HG02885 (cell line): ENCODE measurements around the gene BMS1.
"Not testable (repeated sequence)": the region's sequence is repeated elsewhere in the genome, so short reads cannot be mapped to it uniquely, and the experiment has no call there.

ENCODE experiments used
- ATAC-seq: cut with Tn5 transposase; IDR thresholded peaks from one replicate; pipeline ENCODE4 v1.9.1; 2021; ENCODE audit warnings: mild to moderate bottlenecking; ENCODE audit not compliant: unreplicated experiment, poor library complexity

BMS1 gene

GRCh38 chr10:42864575-42864974, 82.0 kb downstream of the BMS1 start:
- no peak for ATAC-seq

GRCh38 chr10:42865716-42866114, 83.1 kb downstream of the BMS1 start:
- no peak for ATAC-seq

GRCh38 chr10:42866115-42866995, 83.8 kb downstream of the BMS1 start:
- ATAC-seq = no peak

DNA sequence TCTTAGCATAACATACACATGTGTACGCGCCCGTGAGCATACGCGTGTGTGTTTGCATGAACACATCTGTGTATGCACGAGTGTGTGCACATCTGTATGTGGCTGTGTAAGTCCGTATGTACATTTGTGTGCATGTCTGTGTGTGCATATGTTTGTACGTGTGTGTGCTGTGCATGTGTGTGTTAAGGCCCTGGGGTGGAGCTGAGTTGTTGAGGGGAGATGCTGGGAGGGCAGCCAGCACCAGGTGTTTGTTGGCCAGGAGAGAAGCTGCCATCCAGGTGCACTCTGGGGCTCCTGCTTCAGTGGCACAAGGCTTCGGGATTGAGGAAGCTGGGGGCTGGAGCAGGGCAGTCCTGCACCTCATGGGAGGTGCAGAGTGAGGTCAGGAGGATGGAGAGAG, 85.0 kb downstream of the BMS1 start:
- no peak for ATAC-seq

DNA sequence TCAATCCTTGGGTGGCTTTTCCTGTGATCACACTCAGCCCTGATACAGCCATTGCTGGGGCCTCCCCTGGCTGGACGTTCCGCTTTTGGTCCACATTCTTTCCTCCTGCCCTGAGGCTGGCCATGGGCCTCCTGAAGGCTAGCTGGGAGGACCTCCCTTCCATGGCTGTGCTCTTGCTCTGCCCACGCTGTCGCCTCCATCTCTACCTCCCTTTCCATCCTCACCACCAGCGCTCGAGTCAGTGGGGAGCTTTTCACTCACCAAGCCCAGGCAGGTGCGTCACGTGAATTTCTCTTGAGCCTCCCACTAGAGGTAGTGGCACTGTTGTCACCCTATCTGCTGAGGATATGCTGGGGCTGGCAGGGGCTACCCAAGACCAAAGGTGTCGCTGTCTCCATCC, 85.9 kb downstream of the BMS1 start:
- no peak for ATAC-seq

DNA sequence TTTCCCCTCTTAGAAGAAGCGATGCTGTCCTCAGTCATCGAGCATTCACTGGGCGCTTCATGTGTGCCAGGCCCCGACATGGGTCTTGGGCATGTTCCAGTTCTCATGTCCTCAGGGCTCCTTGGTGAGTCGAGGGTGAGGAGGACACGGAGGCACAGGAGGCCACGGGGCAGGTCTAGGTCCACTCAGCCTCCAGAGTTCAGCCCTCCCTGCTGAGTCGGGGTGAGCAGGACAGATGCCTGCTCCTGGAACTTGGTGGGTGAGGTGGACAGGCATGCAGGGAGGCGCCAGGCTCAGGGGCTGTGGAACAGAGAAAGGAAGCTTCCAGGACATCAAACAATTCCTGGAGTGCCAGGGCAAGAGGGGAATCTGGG, 87.4 kb downstream of the BMS1 start:
- ATAC-seq = no peak

GRCh38 chr10:42871138-42871641, 88.6 kb downstream of the BMS1 start:
- ATAC-seq = not testable (repeated sequence)

DNA sequence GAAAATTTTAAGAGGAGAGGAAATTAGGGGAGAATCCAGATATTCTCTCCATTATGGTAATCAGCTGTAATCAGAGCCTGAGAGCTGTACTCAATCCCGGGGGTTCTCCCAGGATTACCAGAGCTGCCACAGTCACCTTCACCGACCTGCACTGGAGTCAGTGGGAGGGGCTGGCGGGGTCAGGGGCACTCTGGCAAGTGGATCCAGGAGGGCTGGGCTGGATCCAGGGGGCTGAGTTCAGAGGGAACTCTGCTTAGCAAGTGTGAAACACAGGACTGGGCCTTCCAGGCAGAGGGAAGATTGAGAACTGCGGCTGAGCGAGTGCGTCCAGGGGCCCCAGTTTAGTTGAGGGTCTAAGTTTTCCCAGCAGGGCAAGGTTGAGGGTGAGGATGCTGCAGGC, 89.2 kb downstream of the BMS1 start:
- no peak for ATAC-seq

DNA sequence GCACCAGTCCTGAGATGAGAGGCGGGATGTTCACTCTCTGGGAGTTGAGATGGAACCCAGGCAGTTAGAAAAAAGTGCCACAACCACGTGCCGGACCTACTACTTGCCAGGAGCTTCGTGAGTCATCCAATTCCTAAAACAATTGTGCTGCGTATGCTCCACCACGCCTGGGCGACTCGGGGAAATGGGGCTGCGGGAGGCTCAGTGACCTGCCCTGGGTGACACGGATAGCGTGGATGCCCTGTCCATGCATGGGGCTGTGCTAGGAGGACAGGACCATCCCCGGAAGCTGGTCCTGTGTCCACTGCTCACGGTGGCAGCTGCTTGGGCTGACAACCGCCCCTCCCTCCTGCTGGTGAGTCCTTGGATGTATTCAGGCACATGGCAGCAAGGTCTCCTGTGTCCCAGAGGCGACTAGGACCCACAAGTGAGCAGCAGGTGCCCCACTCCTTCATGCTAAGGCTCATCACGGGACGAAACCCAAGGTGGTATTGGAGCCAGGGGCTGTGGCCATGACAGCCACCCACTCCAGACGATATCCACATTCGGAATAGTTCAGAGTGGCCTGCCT, 90.4 kb downstream of the BMS1 start:
- no peak for ATAC-seq

DNA sequence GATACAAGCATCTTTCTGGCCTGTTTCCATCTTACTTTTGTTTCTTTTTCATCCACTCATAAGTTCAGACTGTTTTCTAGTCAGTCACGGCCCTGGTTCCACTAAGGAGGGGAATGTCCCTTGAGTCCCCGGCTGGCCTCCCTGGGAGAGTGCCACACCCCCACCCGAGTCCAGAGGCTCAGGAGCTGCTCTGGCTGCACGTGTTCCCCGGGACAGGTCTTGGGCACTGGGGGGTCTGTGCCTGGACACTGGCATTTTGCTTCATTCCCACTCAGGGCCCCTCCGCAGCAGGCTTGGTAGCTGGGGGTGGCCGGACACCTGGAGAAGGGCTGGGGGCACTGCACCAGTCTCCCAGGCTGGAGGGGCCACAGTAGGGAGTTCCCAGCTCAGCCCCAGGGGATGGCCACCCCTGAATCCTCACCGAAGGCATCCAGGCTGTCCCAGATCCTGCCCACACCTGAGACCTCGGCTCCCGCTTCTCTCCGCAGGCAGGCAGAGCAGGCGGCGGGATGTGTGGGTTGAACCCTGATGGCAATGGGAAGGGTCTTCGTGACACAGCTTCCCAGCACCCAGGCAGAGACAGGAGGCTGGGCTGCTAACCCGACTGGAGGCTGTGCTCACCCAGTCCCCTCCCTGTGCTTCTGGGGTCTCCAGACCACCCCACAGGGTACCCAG, 92.3 kb downstream of the BMS1 start:
- ATAC-seq = no peak

DNA sequence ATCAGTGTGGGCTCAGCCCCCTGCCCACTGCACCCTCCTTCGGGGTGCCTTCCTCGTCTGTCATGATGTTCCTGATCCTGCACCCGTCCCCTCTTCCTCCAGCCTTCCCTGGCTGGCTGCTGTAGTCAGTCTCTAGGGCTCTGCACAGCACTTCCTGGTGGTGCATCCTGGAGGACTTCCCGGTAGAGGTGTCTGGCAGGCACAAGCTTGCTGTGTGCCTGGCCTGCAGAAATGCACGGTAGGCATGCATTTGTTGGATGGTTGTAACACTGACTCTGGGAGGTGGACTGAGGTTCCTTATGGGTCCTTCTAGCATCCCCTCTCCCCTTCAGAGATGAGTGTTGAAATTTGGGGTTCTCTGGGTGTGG, 92.8 kb downstream of the BMS1 start:
- ATAC-seq = no peak

DNA sequence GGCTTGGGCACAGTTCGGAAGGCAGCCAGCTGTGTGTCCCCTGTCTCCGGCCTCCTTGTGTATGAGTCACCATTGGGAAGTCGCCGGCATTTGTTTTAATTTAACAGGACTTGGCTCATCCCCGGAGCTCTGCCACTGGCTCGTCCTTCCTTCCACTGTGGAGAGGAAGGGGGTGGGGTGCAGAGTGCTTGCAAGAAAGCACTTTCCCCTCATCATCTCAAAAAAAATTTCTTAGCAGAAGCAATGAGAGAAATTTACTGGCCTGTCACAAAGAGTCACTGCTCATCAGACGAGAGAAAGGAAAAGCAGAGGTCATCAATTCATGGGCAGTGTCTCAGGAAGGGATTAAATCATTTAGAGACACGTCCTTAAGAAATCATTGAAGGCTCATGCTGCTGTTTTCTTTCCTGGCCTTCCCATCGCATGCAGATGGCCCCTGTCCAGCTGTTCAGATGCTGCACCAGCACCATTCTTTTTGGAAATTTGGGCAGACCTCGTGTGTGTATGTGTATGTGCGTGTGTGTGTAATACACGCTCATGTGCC, 93.3 kb downstream of the BMS1 start:
- ATAC-seq = no peak

GRCh38 chr10:42876476-42876875, 93.9 kb downstream of the BMS1 start:
- ATAC-seq = no peak

GRCh38 chr10:42876945-42877344, 94.3 kb downstream of the BMS1 start:
- ATAC-seq = no peak

- no peak for ATAC-seq
Measured at GRCh38 chr10:42877496-42878030, 95.0 kb downstream of the BMS1 start.

DNA sequence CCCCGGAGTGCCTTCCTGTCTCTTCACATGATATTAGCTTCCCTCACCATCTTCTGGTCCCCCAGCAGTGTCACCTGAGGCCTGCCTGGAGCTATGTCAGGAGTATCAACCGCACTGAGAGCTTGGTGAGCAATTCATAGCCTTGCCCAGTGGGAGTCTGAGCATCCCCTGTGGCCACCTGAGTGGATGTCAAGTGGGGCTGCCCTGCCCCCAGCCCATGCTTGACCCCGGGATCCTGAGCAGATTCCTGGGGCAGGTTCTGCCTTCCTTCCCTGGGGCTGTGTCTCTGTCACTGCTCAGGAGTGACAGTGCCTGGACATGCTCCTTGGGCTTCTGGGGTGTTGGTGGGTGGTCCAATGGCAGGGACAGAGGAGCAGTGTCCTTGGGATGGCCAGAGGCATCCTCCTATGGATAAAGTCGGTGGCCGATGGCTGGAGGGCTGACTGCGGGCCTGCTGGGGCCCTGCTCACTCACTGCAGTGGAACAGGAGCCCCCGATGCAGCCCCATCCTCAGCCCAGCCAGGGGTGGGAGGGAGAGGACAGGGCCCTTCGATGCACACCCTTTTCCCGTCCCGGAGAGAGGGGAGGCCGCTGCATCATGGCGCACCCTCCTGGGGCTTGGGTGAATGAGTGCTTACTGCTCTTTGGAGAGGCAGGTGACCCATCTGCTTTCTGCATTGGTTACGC, 95.7 kb downstream of the BMS1 start:
- no peak for ATAC-seq

DNA sequence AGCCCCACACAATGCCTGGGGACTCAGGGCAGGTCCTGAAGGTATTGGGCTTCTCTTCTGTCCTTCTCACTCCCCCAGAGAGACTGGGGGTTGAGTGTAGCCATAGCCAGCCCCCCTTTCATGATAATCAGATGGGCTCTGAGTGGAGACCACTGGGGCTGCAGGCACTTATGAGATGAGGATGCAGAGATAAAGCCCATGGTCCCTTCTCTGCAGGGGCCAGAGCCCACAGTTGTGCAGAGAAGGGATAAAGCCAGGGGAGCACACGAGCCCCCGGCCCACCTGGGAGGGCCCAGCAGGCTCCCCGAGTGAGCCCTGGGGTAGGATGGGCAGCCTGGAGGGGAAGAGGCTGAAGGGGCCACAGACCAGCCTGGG, 96.2 kb downstream of the BMS1 start:
- no peak for ATAC-seq

GRCh38 chr10:42879380-42880254, 97.0 kb downstream of the BMS1 start:
- no peak for ATAC-seq

- ATAC-seq = no peak
Measured at GRCh38 chr10:42880255-42880620, 97.6 kb downstream of the BMS1 start.
